K562 (cell line): Measurements from ENCODE around the gene SLC35A4. TPM values are rescaled to one million over a fixed set of nuclear protein-coding genes. Genes with fewer than 3 reads are reported as not detected.

Experiments
- KLF13 ChIP-seq: fragments of 450-650 bp; IDR thresholded peaks from 2 replicates; pipeline ENCODE4 v1.6.1; 2016; ENCODE audit warnings: missing genetic modification characterization, low read depth, mild to moderate bottlenecking, missing compliant biosample characterization, moderate library complexity, borderline replicate concordance
- MXD1 ChIP-seq: fragments of 250-450 bp; sonication (Bioruptor Pico); IDR thresholded peaks from 2 replicates; pipeline ENCODE4 v1.8.0; 2021; ENCODE audit warnings: borderline replicate concordance, mild to moderate bottlenecking, moderate library complexity; ENCODE audit not compliant: poor library complexity, severe bottlenecking
- NFIC ChIP-seq: fragments of 450-650 bp; IDR thresholded peaks from 2 replicates; pipeline ENCODE4 v1.6.1; 2017; ENCODE audit warnings: mild to moderate bottlenecking, inconsistent platforms
- RERE ChIP-seq: sonication (generic); formaldehyde crosslinking; IDR thresholded peaks from 2 replicates; pipeline ENCODE4 v1.8.0; 2023; ENCODE audit warnings: missing genetic modification reagents, mild to moderate bottlenecking, borderline replicate concordance
- ZBTB8A ChIP-seq: fragments of 450-650 bp; IDR thresholded peaks from 2 replicates; pipeline ENCODE4 v1.6.1; 2018; ENCODE audit warnings: mild to moderate bottlenecking, moderate library complexity; ENCODE audit not compliant: partially characterized antibody
- ZNF3 ChIP-seq: fragments of 250-450 bp; sonication (Bioruptor Pico); IDR thresholded peaks from 2 replicates; pipeline ENCODE4 v1.5.0; 2021; ENCODE audit warnings: mild to moderate bottlenecking, moderate library complexity
- ZNF347 ChIP-seq: fragments of 450-650 bp; formaldehyde crosslinking; IDR thresholded peaks from 2 replicates; pipeline ENCODE4 v1.4.0; 2020; ENCODE audit warnings: low read depth, mild to moderate bottlenecking, moderate library complexity
- polyA plus RNA-seq, 8 experiments: library from polyadenylated mRNA; depleted of rRNA in 4 of 8; stranded (reverse) in 5 of 8; unstranded in 3 of 8; fragments of >200 nt; fragmentation: Nextera tagmentation in 2 of 8; fragmentation: Illumina TruSeq in 1 of 8; extraction: Ambion mirVana in 2 of 8; extraction: Trizol in 1 of 8; gene quantifications; 2 replicates each; pipeline versions ENCODE4 v1.2.1 to v1.2.3, GENCODE V29; 2011 to 2014; ENCODE audit warnings: inconsistent platforms in 1 of 8, missing spikeins in 1 of 8
- total RNA-seq, 7 experiments: library from RNA; depleted of rRNA in 6 of 7; stranded (reverse); fragments of >200 nt in 6 of 7; fragmentation: Illumina TruSeq in 2 of 7; extraction: Trizol in 2 of 7; gene quantifications; 2 replicates each; pipeline versions ENCODE4 v1.2.1 to v1.2.3, GENCODE V29; 2011 to 2021; ENCODE audit warnings: low replicate concordance in 1 of 7

Gene SLC35A4
- total and polyA plus RNA-seq, 9 of the 15 experiments (the other 6 are each of a cell fraction or from before 2014, with no cell fraction given), result 21.8 to 171 (median 42.5) TPM

- no peak for TF ChIP-seq RERE
- TF ChIP-seq ZNF347, result no peak
- TF ChIP-seq KLF13 (tag), result no peak
- TF ChIP-seq MXD1, result no peak
- no peak for TF ChIP-seq ZBTB8A
- no peak for TF ChIP-seq ZNF3
- no peak for TF ChIP-seq NFIC
These were observed 6.5 kb downstream of the SLC35A4 start (continued) for GRCh38 chr5:140571105-140571504.
